Gastroesophageal sphincter (tissue), 3 donors: Measurements from ENCODE around the gene PRRC2A.
A peak's percentile ranks its signal among the peaks of the same experiment; 100 is the strongest.

Source experiments
- CTCF ChIP-seq, 4 experiments: fragments of 200-600 bp in 2 of 4; fragments of 450-650 bp in 2 of 4; sonication (generic) in 1 of 4; IDR thresholded peaks; one replicate each; pipeline ENCODE4 v1.5.1; 2017 to 2019; ENCODE audit warnings: antibody characterized with exemption in 4 of 4, mild to moderate bottlenecking in 2 of 4, moderate library complexity in 2 of 4
- POLR2AphosphoS5 ChIP-seq: sonication (generic); formaldehyde crosslinking; IDR thresholded peaks from one replicate; pipeline ENCODE4 v1.6.1; 2017; ENCODE audit warnings: antibody characterized with exemption

GRCh38 chr6:31681135-31681671 is 60.7 kb downstream of the PRRC2A start:
- TF ChIP-seq POLR2AphosphoS5 (no peak), CTCF (IDR thresholded peaks at IDR 0.05) (peak in 3 of 4 experiments; percentile 28 to 42 (median 38))
